ENCODE measurements around the gene SALL4.

SALL4 gene

GRCh38 chr20:51734876-51735720 lies 67.2 kb downstream of the SALL4 start:
- DNase-seq: no peak

DNA sequence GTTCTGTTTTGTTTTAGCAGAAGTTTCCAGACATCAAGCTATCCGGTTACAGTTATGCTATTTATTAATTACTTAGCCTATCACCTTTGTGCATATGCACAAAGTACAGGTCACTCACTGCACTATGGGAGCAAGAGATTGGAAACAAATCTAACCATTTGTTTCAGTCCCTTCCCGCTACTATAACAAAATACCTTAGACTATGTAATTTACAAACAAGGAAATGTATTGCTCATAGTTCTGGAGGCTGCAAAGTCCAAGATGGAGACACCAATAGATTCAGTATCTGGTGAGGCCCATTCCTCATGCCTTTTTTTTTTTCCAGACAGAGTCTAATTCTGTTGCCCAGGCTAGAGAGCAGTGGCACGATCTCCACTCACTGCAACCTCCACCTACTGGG lies 69.3 kb downstream of the SALL4 start:
- no peak for DNase-seq
